IMR-90 (cell line): ENCODE data around the gene AUTS2. TPM values are rescaled to one million over a fixed set of nuclear protein-coding genes. Genes with fewer than 3 reads are reported as not detected.

ENCODE experiments used
- ATAC-seq: fragments of 200-7000 bp; cut with Tn5 transposase; 2 replicates; pipeline ENCODE4 v1.9.1; 2020; ENCODE audit warnings: low read depth, mild to moderate bottlenecking, moderate library complexity
- BruUV-seq: library from RNA; stranded (reverse); fragments of 400-500 nt; replicated peaks from 2 replicates; lab custom pipeline; 2021; lab: Mats Ljungman, UMichigan
- CTCF ChIA-PET: fragments of 300-600 bp; formaldehyde crosslinking; extraction: SDS; loops from one replicate; lab custom pipeline; 2021; ENCODE audit warnings: antibody characterized with exemption; lab: Yijun Ruan, JAX
- POLR2A ChIA-PET: fragments of 300-600 bp; sonication (Branson Sonifier 250); formaldehyde crosslinking; loops from one replicate; lab custom pipeline; 2022; ENCODE audit warnings: antibody characterized with exemption; ENCODE audit not compliant: unreplicated experiment; lab: Charles Lee
- DNase-seq: peaks from one replicate; pipeline ENCODE4 v3.0.0; 2013
- H2AFZ ChIP-seq: replicated peaks from 2 replicates; pipeline ENCODE3; 2013; ENCODE audit warnings: low read length, mild to moderate bottlenecking; ENCODE audit not compliant: poor library complexity
- H2AK5ac ChIP-seq: 2 replicates; pipeline ENCODE4 v1.6.1; 2013; ENCODE audit warnings: low read depth, low read length, inconsistent platforms
- H2AK9ac ChIP-seq: replicated peaks from 2 replicates; pipeline ENCODE3; 2013; ENCODE audit warnings: mild to moderate bottlenecking, low read depth, low read length, moderate library complexity; ENCODE audit not compliant: poor library complexity
- H2BK120ac ChIP-seq: 2 replicates; pipeline ENCODE4 v1.6.1; 2013; ENCODE audit warnings: low read depth, low read length, inconsistent platforms
- H2BK15ac ChIP-seq: 3 replicates; pipeline ENCODE4 v1.6.1; 2013; ENCODE audit warnings: low read depth, low read length, inconsistent platforms
- H2BK20ac ChIP-seq: 2 replicates; pipeline ENCODE4 v1.6.1; 2013; ENCODE audit warnings: low read depth, mild to moderate bottlenecking, inconsistent platforms, low read length, moderate library complexity
- H2BK5ac ChIP-seq: 2 replicates; pipeline ENCODE4 v1.6.1; 2013; ENCODE audit warnings: mild to moderate bottlenecking, low read depth, low read length, inconsistent platforms; ENCODE audit not compliant: poor library complexity, severe bottlenecking
- H3K14ac ChIP-seq: replicated peaks from 2 replicates; pipeline ENCODE4 v1.6.1; 2013; ENCODE audit warnings: low read depth, low read length, inconsistent platforms
- H3K18ac ChIP-seq: 2 replicates; pipeline ENCODE4 v1.6.1; 2013; ENCODE audit warnings: low read depth, low read length, control low read depth
- H3K23ac ChIP-seq: 2 replicates; pipeline ENCODE4 v1.6.1; 2013; ENCODE audit warnings: low read depth, low read length, inconsistent platforms
- H3K27ac ChIP-seq: 2 replicates; pipeline ENCODE4 v1.5.1; 2013; ENCODE audit warnings: mild to moderate bottlenecking, control low read depth, low read length; ENCODE audit not compliant: insufficient read depth
- H3K27me3 ChIP-seq: 2 replicates; pipeline ENCODE4 v1.6.1; 2013; ENCODE audit warnings: low read length; ENCODE audit not compliant: control insufficient read depth, insufficient read depth
- H3K36me3 ChIP-seq: 2 replicates; pipeline ENCODE4 v1.6.1; 2013; ENCODE audit warnings: low read length, mixed read lengths; ENCODE audit not compliant: control insufficient read depth, insufficient read depth
- H3K4ac ChIP-seq: 2 replicates; pipeline ENCODE4 v1.6.1; 2013; ENCODE audit warnings: low read depth, low read length, inconsistent platforms
- H3K4me1 ChIP-seq: 2 replicates; pipeline ENCODE4 v1.6.1; 2013; ENCODE audit warnings: low read length, mixed read lengths; ENCODE audit not compliant: control insufficient read depth, insufficient read depth
- H3K4me2 ChIP-seq: 2 replicates; pipeline ENCODE4 v1.6.1; 2013; ENCODE audit warnings: low read depth, mild to moderate bottlenecking, control low read depth, low read length, moderate library complexity
- H3K4me3 ChIP-seq: 2 replicates; pipeline ENCODE4 v1.5.1; 2013; ENCODE audit warnings: low read depth, mild to moderate bottlenecking, control low read depth, low read length, moderate library complexity; ENCODE audit not compliant: insufficient read depth
- H3K56ac ChIP-seq: 2 replicates; pipeline ENCODE4 v1.6.1; 2013; ENCODE audit warnings: low read length, inconsistent platforms; ENCODE audit not compliant: insufficient read depth; ENCODE audit errors: extremely low read depth
- H3K79me1 ChIP-seq, 2 experiments: 2 replicates each; pipeline ENCODE4 v1.6.1; 2013; ENCODE audit warnings: low read length in 2 of 2, inconsistent platforms in 1 of 2, low read depth in 1 of 2
- H3K9ac ChIP-seq: 2 replicates; pipeline ENCODE4 v1.6.1; 2013; ENCODE audit warnings: low read depth, low read length, control low read depth
- H3K9me1 ChIP-seq: 2 replicates; pipeline ENCODE4 v1.6.1; 2013; ENCODE audit warnings: low read length, inconsistent platforms; ENCODE audit not compliant: insufficient read depth
- H3K9me3 ChIP-seq: 2 replicates; pipeline ENCODE4 v1.6.1; 2013; ENCODE audit warnings: low read length; ENCODE audit not compliant: control insufficient read depth, insufficient read depth
- H4K20me1 ChIP-seq: 2 replicates; pipeline ENCODE4 v1.6.1; 2013; ENCODE audit warnings: low read length, inconsistent platforms; ENCODE audit not compliant: insufficient read depth
- H4K5ac ChIP-seq: 2 replicates; pipeline ENCODE4 v1.6.1; 2013; ENCODE audit warnings: mild to moderate bottlenecking, low read depth, low read length, control low read depth
- H4K8ac ChIP-seq, 2 experiments: 2 replicates each; pipeline ENCODE4 v1.6.1; 2013; ENCODE audit warnings: low read depth in 2 of 2, low read length in 2 of 2, control low read depth in 1 of 2, inconsistent platforms in 1 of 2
- H4K91ac ChIP-seq: 2 replicates; pipeline ENCODE4 v1.6.1; 2013; ENCODE audit warnings: low read depth, low read length, inconsistent platforms; ENCODE audit not compliant: insufficient read depth
- FOS ChIP-seq: fragments of 150-350 bp; IDR thresholded peaks from 2 replicates; pipeline ENCODE4 v1.6.1; 2016; ENCODE audit warnings: low read depth, low read length
- MAFK ChIP-seq: IDR thresholded peaks from 2 replicates; pipeline ENCODE4 v1.6.1; 2012; ENCODE audit warnings: low read depth, low read length, improper control_type of control experiment
- MXI1 ChIP-seq: IDR thresholded peaks from 2 replicates; pipeline ENCODE4 v1.6.1; 2012; ENCODE audit warnings: low read depth, mild to moderate bottlenecking, low read length, moderate library complexity, borderline replicate concordance
- POLR2A ChIP-seq: IDR thresholded peaks from 2 replicates; pipeline ENCODE4 v1.6.1; 2012; ENCODE audit warnings: mild to moderate bottlenecking, low read depth, low read length
- RAD21 ChIP-seq: IDR thresholded peaks from 2 replicates; pipeline ENCODE4 v1.6.1; 2012; ENCODE audit warnings: low read length, improper control_type of control experiment
- RCOR1 ChIP-seq: IDR thresholded peaks from 2 replicates; pipeline ENCODE4 v1.6.1; 2012; ENCODE audit warnings: mild to moderate bottlenecking, low read length, improper control_type of control experiment; ENCODE audit not compliant: insufficient replicate concordance
- RFX5 ChIP-seq: IDR thresholded peaks from 2 replicates; pipeline ENCODE4 v1.8.0; 2012; ENCODE audit warnings: low read depth, mild to moderate bottlenecking, low read length, moderate library complexity
- SMC3 ChIP-seq: fragments of 150-350 bp; IDR thresholded peaks from 2 replicates; pipeline ENCODE4 v1.6.1; 2016; ENCODE audit warnings: low read depth, mild to moderate bottlenecking, antibody characterized with exemption, low read length, moderate library complexity
- USF2 ChIP-seq: fragments of 150-350 bp; IDR thresholded peaks from 2 replicates; pipeline ENCODE4 v1.6.1; 2017; ENCODE audit warnings: mild to moderate bottlenecking, antibody characterized with exemption, low read length, low read depth
- WGBS, 2 experiments: methylation state at CpG; one replicate each; pipeline versions ENCODE4 v1.1.5 to v1.1.7; 2013; ENCODE audit warnings: missing lambda C conversion rate in 2 of 2; ENCODE audit not compliant: insufficient read length in 1 of 2; ENCODE audit errors: extremely low coverage in 2 of 2; 5-methylcytosine and 5-hydroxymethylcytosine counted together
- dilution Hi-C: fragments of 300-500 bp; cut with HindIII; formaldehyde crosslinking; loops from one replicate; pipeline ENCODE4 v1.14.3; 2018; ENCODE audit warnings: low sequenced_read_pairs; ENCODE audit not compliant: unreplicated experiment
- in situ Hi-C: fragments of 300-500 bp; cut with MboI; formaldehyde crosslinking; loops from 3 replicates; pipeline ENCODE4 v1.14.3; 2019; ENCODE audit warnings: low sequenced_read_pairs, inconsistent platforms, mixed read lengths
- intact Hi-C: fragments of 100-400 bp; cut with micrococcal nuclease; formaldehyde crosslinking; loops from 2 replicates; pipeline ENCODE4 v1.10.0; 2022
- polyA plus RNA-seq, 3 experiments: library from polyadenylated mRNA; depleted of rRNA; stranded (reverse); fragments of >200 nt; gene quantifications; 2 replicates each; pipeline ENCODE4 v1.2.3, GENCODE V29; 2012; ENCODE audit warnings: low replicate concordance in 1 of 3
- total RNA-seq: library from RNA; depleted of rRNA; stranded (reverse); fragments of >200 nt; gene quantifications from 2 replicates; pipeline ENCODE4 v1.2.3, GENCODE V29; 2012
- TF ChIP-seq, protein P1 (sequence below): fragments of 150-350 bp; IDR thresholded peaks from 2 replicates; pipeline ENCODE4 v1.6.1; 2016; ENCODE audit warnings: low read depth, mild to moderate bottlenecking, low read length, moderate library complexity, borderline replicate concordance
- TF ChIP-seq, protein P2 (sequence below): conservative IDR thresholded peaks from 2 replicates; pipeline ENCODE4 v1.5.1; 2012; ENCODE audit warnings: mild to moderate bottlenecking, low read depth, low read length, improper control_type of control experiment

Gene AUTS2
- total and polyA plus RNA-seq, 2 of the 4 experiments (the other 2 are of a cell fraction) = 0.90 to 3.0 TPM

DNA sequence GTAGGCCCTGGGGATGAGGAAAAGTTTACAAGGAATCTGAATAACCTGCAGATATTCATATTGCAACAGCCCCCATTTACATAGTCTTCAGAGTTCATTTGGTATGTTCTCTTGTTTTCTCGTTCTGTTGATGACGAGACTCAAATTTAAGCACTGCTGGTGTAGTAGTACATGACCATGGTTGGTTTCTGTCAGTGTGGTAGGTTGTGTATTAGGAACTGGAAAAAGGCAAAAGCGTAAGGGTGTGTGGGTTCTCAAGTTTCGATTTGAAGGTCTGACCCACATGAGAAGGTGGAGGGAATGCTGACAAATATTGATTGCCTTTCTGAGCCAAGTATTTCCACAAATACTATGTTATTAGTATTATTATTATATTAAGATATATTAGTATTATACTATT is 151.7 kb downstream of the AUTS2 start:
- Histone ChIP-seq H3K79me1 (no peaks in the 10 kb centered on the region), H3K14ac (no peak overlapping the region), H3K4ac (no peak overlapping the region), H3K18ac (no peak overlapping the region), H2AFZ (no peak overlapping the region), H3K23ac (no peak overlapping the region), H2BK15ac (no peak overlapping the region), H3K9ac (no peak overlapping the region), H2BK5ac (no peak overlapping the region), H4K20me1 (no peaks in the 10 kb centered on the region), H3K36me3 (no peaks in the 10 kb centered on the region), H3K4me2 (no peak overlapping the region), H3K56ac (no peak overlapping the region), H3K4me1 (no peaks in the 10 kb centered on the region), H4K91ac (no peak overlapping the region), H2AK9ac (no peak overlapping the region), H4K8ac (no peak overlapping the region), H3K4me3 (no peak overlapping the region), H3K9me3 (peaks cover 2% of the 10 kb centered on the region; the same call in 1 of the 2 replicates), H3K27ac (no peak overlapping the region), H2BK120ac (no peak overlapping the region), H2BK20ac (no peak overlapping the region), H3K9me1 (no peaks in the 10 kb centered on the region), H4K5ac (no peak overlapping the region), H2AK5ac (no peak overlapping the region), H3K27me3 (no peaks in the 10 kb centered on the region)
- in situ Hi-C loops (no loop called here), intact Hi-C loops (no loop called here), dilution Hi-C loops (no loop called here)
- CTCF ChIA-PET = no interaction called here
- 100% methylated on average over 1 of the region's 4 CpGs; no CpG with 5 or more reads in 1 of the 2 experiments for WGBS, 2 experiments
- no peak for TF ChIP-seq RFX5
- TF ChIP-seq FOS = no peak
- TF ChIP-seq MAFK = no peak
- no peak for TF ChIP-seq USF2
- TF ChIP-seq, protein P1, sequence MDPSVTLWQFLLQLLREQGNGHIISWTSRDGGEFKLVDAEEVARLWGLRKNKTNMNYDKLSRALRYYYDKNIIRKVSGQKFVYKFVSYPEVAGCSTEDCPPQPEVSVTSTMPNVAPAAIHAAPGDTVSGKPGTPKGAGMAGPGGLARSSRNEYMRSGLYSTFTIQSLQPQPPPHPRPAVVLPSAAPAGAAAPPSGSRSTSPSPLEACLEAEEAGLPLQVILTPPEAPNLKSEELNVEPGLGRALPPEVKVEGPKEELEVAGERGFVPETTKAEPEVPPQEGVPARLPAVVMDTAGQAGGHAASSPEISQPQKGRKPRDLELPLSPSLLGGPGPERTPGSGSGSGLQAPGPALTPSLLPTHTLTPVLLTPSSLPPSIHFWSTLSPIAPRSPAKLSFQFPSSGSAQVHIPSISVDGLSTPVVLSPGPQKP = no peak
- TF ChIP-seq POLR2A = no peak
- no peak for TF ChIP-seq RCOR1
- TF ChIP-seq RAD21 = no peak
- no peak for TF ChIP-seq SMC3
- no peak for TF ChIP-seq MXI1
- TF ChIP-seq, protein P2, sequence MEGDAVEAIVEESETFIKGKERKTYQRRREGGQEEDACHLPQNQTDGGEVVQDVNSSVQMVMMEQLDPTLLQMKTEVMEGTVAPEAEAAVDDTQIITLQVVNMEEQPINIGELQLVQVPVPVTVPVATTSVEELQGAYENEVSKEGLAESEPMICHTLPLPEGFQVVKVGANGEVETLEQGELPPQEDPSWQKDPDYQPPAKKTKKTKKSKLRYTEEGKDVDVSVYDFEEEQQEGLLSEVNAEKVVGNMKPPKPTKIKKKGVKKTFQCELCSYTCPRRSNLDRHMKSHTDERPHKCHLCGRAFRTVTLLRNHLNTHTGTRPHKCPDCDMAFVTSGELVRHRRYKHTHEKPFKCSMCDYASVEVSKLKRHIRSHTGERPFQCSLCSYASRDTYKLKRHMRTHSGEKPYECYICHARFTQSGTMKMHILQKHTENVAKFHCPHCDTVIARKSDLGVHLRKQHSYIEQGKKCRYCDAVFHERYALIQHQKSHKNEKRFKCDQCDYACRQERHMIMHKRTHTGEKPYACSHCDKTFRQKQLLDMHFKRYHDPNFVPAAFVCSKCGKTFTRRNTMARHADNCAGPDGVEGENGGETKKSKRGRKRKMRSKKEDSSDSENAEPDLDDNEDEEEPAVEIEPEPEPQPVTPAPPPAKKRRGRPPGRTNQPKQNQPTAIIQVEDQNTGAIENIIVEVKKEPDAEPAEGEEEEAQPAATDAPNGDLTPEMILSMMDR = no peak
- POLR2A ChIA-PET = no interaction called here
- ATAC-seq (no peak), DNase-seq (no peak)
- no TSS peak for BruUV-seq
